Activated CD4-positive, alpha-beta T cell treated with anti-CD3 and anti-CD28 coated beads for 48 hours (primary cell): Measurements from ENCODE around the gene MEF2C.
A peak's percentile ranks its signal among the peaks of the same experiment; 100 is the strongest.

ENCODE experiments used
- DNase-seq: peaks from one replicate; pipeline ENCODE4 v3.0.0-alpha.2; 2020

MEF2C gene

GRCh38 chr5:88888291-88888690 lies 5.3 kb upstream of the MEF2C start:
- DNase-seq: no peak

- no peak for DNase-seq
Measured at GRCh38 chr5:88887342-88887741, 4.4 kb upstream of the MEF2C start.

- no peak for DNase-seq
Measured at GRCh38 chr5:88886746-88887341, 3.9 kb upstream of the MEF2C start.

GRCh38 chr5:88886252-88886651 lies 3.3 kb upstream of the MEF2C start:
- DNase-seq: no peak

- DNase-seq: no peak
Measured at GRCh38 chr5:88885002-88885401, 2.0 kb upstream of the MEF2C start.

- DNase-seq: no peak
Measured at GRCh38 chr5:88884608-88884877, 1.6 kb upstream of the MEF2C start.

GRCh38 chr5:88883836-88884607 lies 1.0 kb upstream of the MEF2C start:
- DNase-seq: peak; percentile 26

- no peak for DNase-seq
Measured at GRCh38 chr5:88882276-88883038, 527 bp downstream of the MEF2C start.

- DNase-seq: no peak
Measured at GRCh38 chr5:88881571-88881971, 1.4 kb downstream of the MEF2C start.

GRCh38 chr5:88880201-88880600 lies 2.8 kb downstream of the MEF2C start:
- no peak for DNase-seq

GRCh38 chr5:88879724-88880123 lies 3.3 kb downstream of the MEF2C start:
- DNase-seq: no peak

GRCh38 chr5:88878976-88879375 lies 4.0 kb downstream of the MEF2C start:
- DNase-seq: no peak

- DNase-seq: no peak
Measured at GRCh38 chr5:88877826-88878225, 5.2 kb downstream of the MEF2C start.

- DNase-seq: no peak
Measured at GRCh38 chr5:88876714-88877113, 6.3 kb downstream of the MEF2C start.

GRCh38 chr5:88875341-88876234 lies 7.4 kb downstream of the MEF2C start:
- DNase-seq: no peak

- no peak for DNase-seq
Measured at GRCh38 chr5:88873447-88873846, 9.5 kb downstream of the MEF2C start.

GRCh38 chr5:88872971-88873370 lies 10.0 kb downstream of the MEF2C start:
- no peak for DNase-seq

- no peak for DNase-seq
Measured at GRCh38 chr5:88870285-88870684, 12.7 kb downstream of the MEF2C start.

- DNase-seq: no peak
Measured at GRCh38 chr5:88868468-88869068, 14.4 kb downstream of the MEF2C start.

GRCh38 chr5:88867638-88868037 lies 15.3 kb downstream of the MEF2C start:
- no peak for DNase-seq

- no peak for DNase-seq
Measured at GRCh38 chr5:88863523-88863922, 19.5 kb downstream of the MEF2C start.

GRCh38 chr5:88862547-88863175 lies 20.3 kb downstream of the MEF2C start:
- DNase-seq: no peak
